NCI-H526 treated with DMSO at 0.1 percent for 48 hours (cell line): ENCODE measurements around the gene RTEL1.
"Not testable (repeated sequence)": the region's sequence is repeated elsewhere in the genome, so short reads cannot be mapped to it uniquely, and the experiment has no call there.

ENCODE experiments used
- DNase-seq: peaks from one replicate; lab custom pipeline; 2025; lab: John Stamatoyannopoulos, UW

The RTEL1 gene

DNA sequence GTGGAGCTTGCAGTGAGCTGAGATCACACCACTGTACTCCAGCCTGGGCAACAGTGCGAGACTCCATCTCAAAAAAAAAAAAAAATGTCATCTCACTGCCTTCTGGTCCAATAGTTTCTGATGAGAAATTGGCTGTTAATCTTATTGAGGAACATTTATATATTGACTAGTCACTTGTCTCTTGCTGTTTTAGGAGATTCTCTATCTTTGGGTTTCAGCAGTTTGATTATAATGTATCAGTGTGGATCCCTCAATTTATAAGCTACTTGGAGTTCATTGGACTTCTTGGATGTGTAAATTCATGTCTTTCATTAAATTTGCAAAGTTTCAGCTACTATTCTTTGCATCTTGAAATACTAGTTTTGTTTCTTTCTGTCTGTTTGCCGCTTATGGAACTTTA, 60.9 kb downstream of the RTEL1 start:
- DNase-seq, result no peak

DNA sequence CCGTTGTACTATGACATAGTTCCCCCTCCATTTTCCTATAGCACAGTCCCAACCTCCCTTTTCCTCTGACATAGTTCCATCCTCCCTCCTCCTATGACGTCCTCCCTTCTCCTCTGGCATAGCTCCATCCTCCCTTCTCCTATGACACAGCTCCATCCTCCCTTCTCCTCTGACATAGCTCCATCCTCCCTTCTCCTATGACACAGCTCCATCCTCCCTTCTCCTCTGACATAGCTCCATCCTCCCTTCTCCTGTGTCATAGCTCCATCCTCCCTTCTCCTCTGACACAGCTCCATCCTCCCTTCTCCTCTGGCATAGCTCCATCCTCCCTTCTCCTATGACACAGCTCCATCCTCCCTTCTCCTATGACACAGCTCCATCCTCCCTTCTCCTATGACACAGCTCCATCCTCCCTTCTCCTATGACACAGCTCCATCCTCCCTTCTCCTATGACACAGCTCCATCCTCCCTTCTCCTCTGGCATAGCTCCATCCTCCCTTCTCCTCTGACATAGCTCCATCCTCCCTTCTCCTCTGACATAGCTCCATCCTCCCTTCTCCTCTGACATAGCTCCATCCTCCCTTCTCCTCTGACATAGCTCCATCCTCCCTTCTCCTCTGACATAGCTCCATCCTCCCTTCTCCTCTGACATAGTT, 65.0 kb downstream of the RTEL1 start:
- not testable (repeated sequence) for DNase-seq

DNA sequence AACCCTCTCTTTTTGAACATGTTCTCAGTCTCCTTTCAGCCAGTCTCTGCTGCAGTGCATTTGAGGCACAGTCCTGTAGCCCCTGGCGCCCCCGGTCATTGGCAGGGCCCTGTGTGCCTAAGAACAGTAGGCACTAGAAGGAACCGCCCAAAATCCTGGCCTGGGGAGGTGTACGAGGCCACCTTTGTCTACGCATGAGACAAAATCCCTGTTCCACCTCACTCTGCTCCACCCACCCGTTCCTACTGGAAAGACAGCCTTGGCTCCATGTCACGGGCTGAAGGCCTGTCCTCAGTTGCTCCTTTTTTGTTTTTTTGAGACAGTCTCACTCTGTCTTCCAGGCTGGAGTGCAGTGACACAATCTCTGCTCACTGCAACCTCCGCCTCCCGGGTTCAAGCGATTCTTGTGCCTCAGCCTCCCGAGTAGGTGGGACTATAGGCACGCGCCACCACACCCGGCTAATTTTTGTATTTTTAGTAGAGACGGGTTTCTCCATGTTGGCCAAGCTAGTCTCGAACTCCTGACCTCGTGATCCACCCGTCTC, 72.1 kb downstream of the RTEL1 start:
- DNase-seq, result not testable (repeated sequence)

DNA sequence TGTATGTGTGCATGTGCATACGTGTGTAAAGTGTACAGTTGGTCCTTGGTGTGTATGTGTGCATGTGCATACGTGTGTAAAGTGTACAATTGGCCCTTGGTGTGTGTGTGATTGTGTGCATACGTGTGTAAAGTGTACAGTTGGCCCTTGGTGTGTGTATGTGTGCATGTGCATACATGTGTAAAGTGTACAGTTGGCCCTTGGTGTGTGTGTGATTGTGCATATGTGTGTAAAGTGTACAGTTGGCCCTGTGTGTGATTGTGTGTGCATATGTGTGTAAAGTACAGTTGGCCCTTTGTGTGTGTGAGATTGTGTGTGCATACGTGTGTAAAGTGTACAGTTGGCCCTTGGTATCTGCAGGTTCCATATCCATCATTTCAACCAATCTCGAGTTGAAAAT, 73.3 kb downstream of the RTEL1 start:
- DNase-seq, result no peak

DNA sequence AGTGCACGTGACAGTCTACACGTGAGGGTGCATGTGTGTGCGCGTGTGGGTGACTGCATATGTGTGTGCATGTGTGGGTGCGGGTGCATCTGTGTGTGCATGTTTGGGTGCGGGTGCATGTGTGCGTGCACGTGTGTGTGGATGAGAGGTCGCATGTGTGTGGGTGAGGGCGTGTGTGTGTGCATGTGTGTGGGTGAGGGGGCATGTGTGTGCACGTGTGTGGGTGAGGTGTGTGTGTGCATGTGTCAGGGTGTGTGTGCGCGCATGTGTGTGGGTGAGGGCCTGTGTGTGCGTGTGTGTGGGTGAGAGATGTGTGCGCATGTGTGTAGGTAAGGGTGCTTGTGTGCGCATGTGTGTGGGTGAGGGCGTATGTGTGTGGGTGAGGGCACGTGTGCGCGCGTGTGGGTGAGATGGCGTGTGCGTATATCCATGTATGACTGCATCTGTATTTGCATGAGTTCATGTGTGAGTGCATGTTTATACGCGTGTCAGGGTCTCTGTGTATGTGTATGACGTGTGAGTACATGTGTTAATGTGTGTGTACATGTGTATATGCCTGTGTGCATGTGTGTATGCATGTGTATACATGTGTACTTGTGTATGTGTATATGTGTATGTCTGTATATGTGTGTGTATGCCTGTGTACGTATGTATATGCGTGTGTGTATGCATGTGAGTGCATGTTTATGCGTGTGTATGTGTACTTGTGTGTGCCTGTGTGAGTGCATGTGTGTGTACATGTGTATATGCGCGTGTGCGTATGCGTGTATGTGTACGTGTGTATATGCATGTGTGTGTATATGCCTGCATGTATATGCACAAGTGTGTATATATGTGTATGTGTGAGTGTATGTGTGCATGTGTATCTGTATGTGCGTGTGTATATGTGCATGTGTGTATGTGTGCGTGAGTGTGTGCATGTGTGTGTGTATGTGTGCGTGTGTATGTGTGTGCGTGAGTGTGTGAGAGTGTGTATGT, 74.3 kb downstream of the RTEL1 start:
- no peak for DNase-seq

DNA sequence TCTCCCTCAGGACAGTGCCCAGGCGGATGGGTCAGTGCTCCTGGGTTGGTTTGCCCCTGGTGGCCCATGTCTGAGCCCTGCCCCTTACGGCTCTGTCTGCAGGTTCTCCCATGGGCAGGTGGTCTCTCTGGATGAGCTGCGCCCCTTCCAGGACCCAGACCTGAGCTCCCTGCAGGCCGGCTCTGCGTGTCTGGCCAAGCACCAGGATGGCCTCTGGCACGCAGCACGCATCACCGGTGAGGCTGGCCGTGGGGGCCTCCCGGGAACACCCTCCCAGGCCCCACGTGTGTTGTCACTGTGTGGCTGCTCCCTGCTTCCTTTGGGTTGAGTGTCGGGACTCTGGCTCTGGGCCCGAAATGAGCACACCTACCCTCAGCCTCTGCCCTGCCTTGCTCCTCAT, 75.0 kb downstream of the RTEL1 start:
- no peak for DNase-seq

DNA sequence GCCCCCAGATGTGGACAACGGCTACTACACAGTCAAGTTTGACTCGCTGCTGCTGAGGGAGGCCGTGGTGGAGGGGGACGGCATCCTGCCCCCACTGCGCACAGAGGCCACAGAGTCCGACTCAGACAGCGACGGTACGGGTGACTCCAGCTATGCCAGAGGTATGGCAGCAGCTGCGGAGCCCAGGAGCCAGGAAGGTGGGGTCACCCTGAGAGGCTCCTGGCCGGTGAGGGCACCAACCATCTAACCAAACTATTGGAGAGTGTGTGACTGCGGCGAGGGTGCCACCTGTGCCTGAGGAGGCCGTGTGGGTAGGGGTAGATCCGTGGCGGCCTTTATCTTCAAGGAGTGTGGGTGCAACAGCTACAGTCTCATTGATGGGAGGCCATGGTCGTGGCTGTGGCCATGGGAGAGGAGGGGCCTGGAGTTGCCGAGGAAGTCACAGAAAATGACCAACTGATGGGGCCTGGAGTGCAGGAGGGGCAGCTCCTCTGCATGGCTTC, 75.5 kb downstream of the RTEL1 start:
- no peak for DNase-seq

- DNase-seq, result no peak
Measured at GRCh38 chr20:63734111-63734945, 76.2 kb downstream of the RTEL1 start.

- no peak for DNase-seq
Measured at GRCh38 chr20:63734946-63735858, 77.1 kb downstream of the RTEL1 start.

DNA sequence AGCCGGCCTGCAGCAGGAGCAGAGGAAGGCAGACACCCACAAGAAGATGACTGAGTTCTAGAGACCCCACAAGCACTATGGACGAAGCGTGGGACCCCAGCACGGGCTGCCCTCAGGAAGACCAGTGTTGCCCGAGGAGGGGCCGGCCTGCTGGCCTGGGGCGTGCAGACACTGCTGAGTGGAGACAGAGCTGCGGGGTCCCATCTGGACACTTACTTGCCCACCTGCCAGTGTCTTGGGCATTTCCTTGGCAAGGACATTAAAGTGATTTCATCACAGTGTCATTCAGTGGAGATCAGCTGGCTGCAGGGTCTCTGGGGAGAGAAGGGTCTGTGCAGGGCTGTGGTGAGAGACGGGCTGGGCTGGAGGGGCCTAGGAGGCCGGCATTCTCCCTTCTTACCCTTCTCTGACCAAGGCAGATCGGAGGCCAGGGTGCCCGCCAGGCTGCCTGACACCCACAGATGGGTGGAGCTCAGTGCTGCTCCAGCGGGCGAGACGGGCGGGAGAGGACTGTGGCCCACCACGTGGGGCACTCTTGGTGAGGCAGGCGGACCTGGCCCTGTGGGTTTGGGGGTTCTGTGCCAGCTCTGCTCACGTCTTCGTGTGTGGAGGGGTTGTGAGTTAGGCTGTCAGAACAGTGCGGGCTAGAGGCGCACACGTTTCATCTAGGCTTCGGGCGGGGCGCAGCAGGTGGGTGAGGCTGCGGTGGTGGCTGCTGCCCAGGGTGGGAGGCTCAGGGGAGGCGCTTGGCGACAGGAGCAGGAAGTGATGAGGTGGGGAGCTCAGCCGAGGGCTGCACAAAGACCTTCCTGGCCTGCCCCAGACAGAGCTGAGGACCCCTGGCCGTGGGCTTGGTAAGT, 78.0 kb downstream of the RTEL1 start, which contains the start of gene LIME1:
Gene LIME1 (plus strand): TSS at position 806 of the 860 bp plus-strand sequence. CDS start 886 bp downstream, outside the sequence.
- no peak for DNase-seq

DNA sequence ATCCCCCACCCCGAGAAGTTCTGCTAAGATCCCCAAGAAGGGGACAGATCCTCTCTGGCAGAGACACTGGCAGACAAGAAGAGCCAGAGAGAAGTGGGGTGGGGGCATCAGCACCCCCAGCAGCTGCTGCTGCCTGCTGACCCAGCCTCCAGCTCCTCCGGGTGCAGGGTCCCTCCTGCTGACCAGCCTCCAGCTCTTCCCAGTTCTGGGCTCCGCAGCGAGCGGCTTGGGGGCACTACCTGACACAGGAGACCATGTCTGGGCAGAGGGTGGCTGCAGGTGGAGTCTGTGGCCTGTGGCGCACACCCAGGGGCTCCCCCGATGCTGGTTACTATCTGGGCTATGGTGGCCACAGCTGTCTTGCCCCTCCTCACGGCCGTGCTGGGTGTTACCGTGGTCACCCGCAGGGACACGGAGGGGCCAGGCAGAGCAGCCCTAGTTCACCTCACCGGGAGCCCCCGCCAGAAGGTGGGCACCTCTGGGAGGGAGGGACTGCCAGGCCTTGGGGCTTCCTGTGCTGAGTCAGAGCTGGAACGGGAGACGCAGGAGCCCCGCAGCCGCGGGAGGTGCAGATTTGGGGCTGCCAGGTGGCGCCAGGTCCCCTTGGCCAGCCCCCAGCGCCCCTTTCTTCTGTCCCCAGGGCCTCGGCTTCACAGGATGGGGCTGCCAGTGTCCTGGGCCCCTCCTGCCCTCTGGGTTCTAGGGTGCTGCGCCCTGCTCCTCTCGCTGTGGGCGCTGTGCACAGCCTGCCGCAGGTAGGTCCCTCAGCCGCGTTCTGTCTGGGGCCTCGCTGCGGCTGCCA, 79.0 kb downstream of the RTEL1 start:
- no peak for DNase-seq

DNA sequence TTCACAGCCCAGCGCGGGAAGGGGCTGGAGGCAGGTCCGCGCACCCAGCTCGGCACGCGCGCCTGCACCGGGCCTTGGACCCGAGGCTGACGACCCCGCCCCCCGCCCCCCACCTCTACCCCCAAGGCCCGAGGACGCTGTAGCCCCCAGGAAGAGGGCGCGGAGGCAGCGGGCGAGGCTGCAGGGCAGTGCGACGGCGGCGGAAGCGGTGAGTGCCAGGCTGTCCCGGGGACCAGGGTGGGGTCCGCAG, 79.5 kb downstream of the RTEL1 start:
- no peak for DNase-seq

GRCh38 chr20:63737945-63738686, 80.0 kb downstream of the RTEL1 start:
- DNase-seq, result no peak

DNA sequence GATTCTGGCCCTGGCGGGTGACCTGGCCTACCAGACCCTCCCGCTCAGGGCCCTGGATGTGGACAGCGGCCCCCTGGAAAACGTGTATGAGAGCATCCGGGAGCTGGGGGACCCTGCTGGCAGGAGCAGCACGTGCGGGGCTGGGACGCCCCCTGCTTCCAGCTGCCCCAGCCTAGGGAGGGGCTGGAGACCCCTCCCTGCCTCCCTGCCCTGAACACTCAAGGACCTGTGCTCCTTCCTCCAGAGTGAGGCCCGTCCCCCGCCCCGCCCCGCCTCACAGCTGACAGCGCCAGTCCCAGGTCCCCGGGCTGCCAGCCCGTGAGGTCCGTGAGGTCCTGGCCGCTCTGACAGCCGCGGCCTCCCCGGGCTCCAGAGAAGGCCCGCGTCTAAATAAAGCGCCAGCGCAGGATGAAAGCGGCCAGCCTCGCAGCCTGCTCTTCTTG, 80.6 kb downstream of the RTEL1 start:
- DNase-seq, result no peak

DNA sequence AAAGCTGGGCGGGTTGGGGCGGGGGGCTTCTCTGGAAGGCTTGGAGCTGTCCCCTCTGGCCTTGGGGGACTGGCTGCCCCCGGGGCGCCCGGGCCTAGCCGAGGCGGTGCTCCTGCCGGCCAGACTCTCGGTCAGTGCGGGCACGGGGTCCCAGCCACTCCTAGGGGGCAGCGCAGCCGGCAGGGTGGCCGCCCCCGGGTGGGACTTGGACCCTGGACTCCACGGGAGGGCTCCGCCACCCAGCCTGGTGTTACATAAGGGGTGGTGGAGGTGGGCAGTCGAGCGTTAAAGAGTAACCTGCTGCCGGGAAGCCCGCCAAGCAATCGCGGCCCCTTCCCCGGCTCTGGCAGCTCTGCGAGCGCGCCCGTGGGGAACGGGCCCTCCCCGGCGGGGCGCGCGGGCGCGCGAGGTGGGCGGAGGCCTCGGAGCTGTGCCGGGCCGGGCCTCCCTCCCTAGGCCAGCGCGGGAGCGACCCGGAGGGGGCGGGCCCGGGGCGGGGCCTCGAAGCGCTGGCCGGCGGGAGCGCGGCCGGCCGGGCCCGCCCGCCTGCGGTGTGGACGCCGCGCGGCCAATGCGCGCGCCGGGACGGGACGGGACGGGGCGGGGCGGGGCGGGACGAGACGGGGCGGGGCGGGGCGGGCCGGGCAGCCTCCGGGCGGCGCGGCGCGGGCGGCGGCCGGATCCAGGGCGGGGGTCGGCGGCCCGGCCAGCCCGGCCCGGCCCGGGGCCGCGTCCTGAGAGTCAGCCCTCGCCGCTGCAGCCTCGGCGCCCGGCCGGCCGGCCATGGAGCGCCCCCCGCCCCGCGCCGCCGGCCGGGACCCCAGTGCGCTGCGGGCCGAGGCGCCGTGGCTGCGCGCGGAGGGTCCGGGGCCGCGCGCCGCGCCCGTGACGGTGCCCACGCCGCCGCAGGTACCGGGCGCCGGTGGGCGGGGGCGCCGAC, 81.3 kb downstream of the RTEL1 start, which contains the start of gene SLC2A4RG:
Gene SLC2A4RG (plus strand): TSS at position 647 of the 940 bp plus-strand sequence. CDS start 137 bp downstream, at position 784.
- peak; percentile 58 for DNase-seq

DNA sequence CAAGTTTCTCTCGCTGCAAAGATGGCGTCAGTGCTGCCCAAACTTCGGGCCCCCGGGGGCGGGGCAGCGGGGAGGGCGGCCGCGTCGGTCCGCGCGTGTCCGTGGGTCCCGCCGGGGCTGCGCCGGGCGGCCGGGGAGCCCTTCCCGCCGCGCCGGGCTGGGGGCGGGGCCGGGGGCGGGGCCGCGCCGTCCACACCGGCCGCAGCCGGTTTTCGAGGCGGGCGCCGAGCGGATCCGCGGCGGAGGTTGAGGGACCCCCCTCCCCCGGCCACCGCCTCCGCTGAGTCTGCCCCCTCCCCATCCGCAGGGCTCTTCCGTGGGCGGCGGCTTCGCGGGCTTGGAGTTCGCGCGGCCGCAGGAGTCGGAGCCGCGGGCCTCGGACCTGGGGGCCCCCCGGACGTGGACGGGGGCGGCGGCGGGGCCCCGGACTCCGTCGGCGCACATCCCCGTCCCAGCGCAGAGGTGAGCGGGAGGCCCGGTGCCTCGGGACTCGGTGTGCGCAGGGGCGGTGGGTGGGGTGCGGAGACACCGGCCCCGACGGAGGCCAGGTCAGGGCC, 82.0 kb downstream of the RTEL1 start:
- DNase-seq, result no peak
